ENCODE measurements around the gene TULP4.

Gene TULP4

GRCh38 chr6:158558415-158559306 is 246.4 kb downstream of the TULP4 start:
- TF ChIP-seq ZSCAN23 (tag by site-specific recombination; IDR thresholded peaks at IDR 0.05), result no peak
- TF ChIP-seq ZNF423 (tag by site-specific recombination; IDR thresholded peaks at IDR 0.05), result no peak
- no peaks in the 10 kb centered on the region for H3K9me3 ChIP-seq (ENCODE audit: control insufficient read depth, insufficient read depth, low read depth, low read length)
- H3K27ac ChIP-seq (ENCODE audit: extremely low read depth, low read depth, low read length), result no peak overlapping the region
- peaks cover 15% of the 10 kb centered on the region for H3K4me1 ChIP-seq (ENCODE audit: control insufficient read depth, insufficient read depth, low read length)
- POLR2A ChIA-PET, result interaction anchor here (0.5 to 1.3 kb wide), 5 partner anchors 14 to 1729 kb away, joined by 3 to 6 read pairs (median 3); partner anchors contain the start of gene DYNLT1
- no peak overlapping the region for H3K4me3 ChIP-seq (ENCODE audit: low read depth, low read length)
- CTCF ChIA-PET, result interaction anchor here (0.6 to 1.2 kb wide), 5 partner anchors 14 to 343 kb away, joined by 3 to 4 read pairs (median 3); no protein-coding TSS in a partner anchor
- H3K36me3 ChIP-seq (ENCODE audit: control insufficient read depth in 2 of 2, insufficient read depth in 1 of 2, low read length in 2 of 2), result peaks cover 0 to 4% of the 10 kb centered on the region in 2 experiments; a peak in 1 of 3 replicates

- Histone ChIP-seq H3K4me1 (ENCODE audit: control insufficient read depth, insufficient read depth, low read length) (peaks cover 15% of the 10 kb centered on the region), H3K4me3 (ENCODE audit: low read depth, low read length) (peak overlapping the region; percentile 82), H3K27ac (ENCODE audit: extremely low read depth, low read depth, low read length) (peak overlapping the region; percentile 32; the same call in 1 of the 2 replicates), H3K36me3 (ENCODE audit: control insufficient read depth in 2 of 2, insufficient read depth in 1 of 2, low read length in 2 of 2) (peaks cover 0 to 4% of the 10 kb centered on the region in 2 experiments; a peak in 1 of 3 replicates), H3K9me3 (ENCODE audit: control insufficient read depth, insufficient read depth, low read depth, low read length) (no peaks in the 10 kb centered on the region)
- TF ChIP-seq ZNF157 (tag by site-specific recombination; IDR thresholded peaks at IDR 0.05), result no peak
- no peak for TF ChIP-seq ZNF514 (tag by site-specific recombination; IDR thresholded peaks at IDR 0.05)
- TF ChIP-seq ZNF692 (tag by site-specific recombination; IDR thresholded peaks at IDR 0.05), result 0 out of 2 replicates have a peak, but pooled peaks have one; percentile 32
- TF ChIP-seq ZBTB10 (tag by site-specific recombination; IDR thresholded peaks at IDR 0.05), result 0 out of 2 replicates have a peak, but pooled peaks have one; percentile 19
- TF ChIP-seq ZNF24 (tag by site-specific recombination; IDR thresholded peaks at IDR 0.05), result peak; percentile 94
- POLR2A ChIA-PET, result interaction anchor here (0.5 to 1.3 kb wide), 6 partner anchors 15 to 1730 kb away, joined by 3 to 6 read pairs (median 3); partner anchors contain the start of gene DYNLT1
- CTCF ChIA-PET, result interaction anchor here (0.7 to 1.1 kb wide), 4 partner anchors 8 to 338 kb away, joined by 3 to 4 read pairs (median 4); no protein-coding TSS in a partner anchor
Observed at GRCh38 chr6:158559338-158559894, 247.2 kb downstream of the TULP4 start.

GRCh38 chr6:158559895-158560835 is 247.9 kb downstream of the TULP4 start, which contains the start of gene TMEM181:
Gene TMEM181 (plus strand): TSS chr6:158560091. CDS start chr6:158560225, 134 bp downstream.
- H3K9me3 ChIP-seq (ENCODE audit: control insufficient read depth, insufficient read depth, low read depth, low read length), result no peaks in the 10 kb centered on the region
- H3K4me1 ChIP-seq (ENCODE audit: control insufficient read depth, insufficient read depth, low read length), result peaks cover 10% of the 10 kb centered on the region
- CTCF ChIA-PET, result interaction anchor here (0.7 to 1.1 kb wide), 4 partner anchors 9 to 339 kb away, joined by 3 to 4 read pairs (median 4); no protein-coding TSS in a partner anchor
- H3K4me3 ChIP-seq (ENCODE audit: low read depth, low read length), result peak within 1 kb of the TSS; percentile 82
- peak within 1 kb of the TSS; percentile 76 for H3K27ac ChIP-seq (ENCODE audit: extremely low read depth, low read depth, low read length)
- peaks cover 0 to 4% of the 10 kb centered on the region in 2 experiments; a peak in 1 of 3 replicates for H3K36me3 ChIP-seq (ENCODE audit: control insufficient read depth in 2 of 2, insufficient read depth in 1 of 2, low read length in 2 of 2)
- POLR2A ChIA-PET, result interaction anchor here (0.6 to 1.3 kb wide), 6 partner anchors 15 to 274 kb away, joined by 3 to 6 read pairs (median 3); partner anchors contain the start of gene DYNLT1
- peak; percentile 83; the same call in 1 of the 2 replicates for TF ChIP-seq ZNF660 (tag by site-specific recombination; IDR thresholded peaks at IDR 0.05)
- TF ChIP-seq IKZF3 (tag by site-specific recombination; IDR thresholded peaks at IDR 0.05), result no peak
- peak; percentile 38; the same call in 1 of the 2 replicates for TF ChIP-seq ZNF184 (tag by site-specific recombination; IDR thresholded peaks at IDR 0.05)
- no peak for TF ChIP-seq ZBTB6 (tag by site-specific recombination; IDR thresholded peaks at IDR 0.05)
- peak; percentile 93 for TF ChIP-seq ZSCAN30 (tag by site-specific recombination; IDR thresholded peaks at IDR 0.05)
- TF ChIP-seq HIC1 (tag by site-specific recombination; IDR thresholded peaks at IDR 0.05), result peak; percentile 70; the same call in 1 of the 2 replicates
- peak; percentile 68 for TF ChIP-seq ZFHX2 (tag by site-specific recombination; conservative IDR thresholded peaks at IDR 0.05)
- TF ChIP-seq ZNF341 (tag by site-specific recombination; IDR thresholded peaks at IDR 0.05; ENCODE audit: low read depth), result peak; percentile 56
- peak; percentile 81 for TF ChIP-seq ZBTB20 (tag by site-specific recombination; IDR thresholded peaks at IDR 0.05)
- peak; percentile 33; the same call in 1 of the 2 replicates for TF ChIP-seq SP2 (tag by site-specific recombination; IDR thresholded peaks at IDR 0.05)
- TF ChIP-seq ZNF202 (tag by site-specific recombination; IDR thresholded peaks at IDR 0.05; ENCODE audit: borderline replicate concordance), result peak; percentile 69; the same call in 1 of the 2 replicates

Measured in HEK293 (cell line).